HG02678 (cell line): ENCODE results near the gene TMEM72.

Experiments
- ATAC-seq: cut with Tn5 transposase; IDR thresholded peaks from one replicate; pipeline ENCODE4 v1.9.1; 2021; ENCODE audit warnings: mild to moderate bottlenecking, moderate library complexity; ENCODE audit not compliant: unreplicated experiment

Gene TMEM72

GRCh38 chr10:44933451-44934321 is 22.5 kb downstream of the TMEM72 start:
- no peak for ATAC-seq

DNA sequence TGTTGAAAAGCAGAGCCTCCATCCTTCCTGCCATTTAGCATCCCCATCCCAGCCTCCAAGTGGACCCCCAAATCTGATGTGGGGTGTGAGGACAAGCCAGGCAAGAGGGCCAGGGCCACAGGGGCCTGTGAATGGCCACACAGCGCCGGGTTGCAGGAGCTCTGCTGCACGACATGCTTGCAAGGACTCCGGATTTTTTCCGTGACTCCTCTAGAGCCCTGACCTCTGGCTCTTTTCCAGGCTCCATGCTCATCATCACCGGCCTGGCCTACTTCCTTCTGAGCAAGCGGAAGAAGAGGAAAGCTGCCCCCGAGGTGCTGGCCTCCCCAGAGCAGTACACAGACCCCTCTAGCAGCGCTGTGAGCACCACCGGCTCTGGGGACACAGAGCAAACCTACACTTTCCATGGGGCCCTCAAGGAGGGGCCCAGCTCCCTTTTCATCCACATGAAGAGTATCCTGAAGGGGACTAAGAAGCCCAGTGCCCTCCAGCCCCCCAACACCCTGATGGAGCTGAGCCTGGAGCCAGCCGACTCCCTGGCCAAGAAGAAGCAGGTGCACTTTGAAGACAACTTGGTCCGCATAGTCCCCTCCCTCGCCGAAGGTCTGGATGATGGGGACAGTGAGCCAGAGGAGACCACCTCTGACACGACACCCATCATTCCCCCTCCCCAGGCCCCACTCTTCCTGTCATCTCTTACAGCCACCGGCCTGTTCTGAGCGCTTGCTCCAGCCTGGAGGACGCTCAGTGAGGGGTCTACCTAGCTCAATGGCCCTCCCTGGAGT is 23.5 kb downstream of the TMEM72 start:
- ATAC-seq, result no peak

- no peak for ATAC-seq
These were observed 24.2 kb downstream of the TMEM72 start for GRCh38 chr10:44935201-44935965.

- ATAC-seq, result no peak
These were observed 24.8 kb downstream of the TMEM72 start for GRCh38 chr10:44935966-44936295.

DNA sequence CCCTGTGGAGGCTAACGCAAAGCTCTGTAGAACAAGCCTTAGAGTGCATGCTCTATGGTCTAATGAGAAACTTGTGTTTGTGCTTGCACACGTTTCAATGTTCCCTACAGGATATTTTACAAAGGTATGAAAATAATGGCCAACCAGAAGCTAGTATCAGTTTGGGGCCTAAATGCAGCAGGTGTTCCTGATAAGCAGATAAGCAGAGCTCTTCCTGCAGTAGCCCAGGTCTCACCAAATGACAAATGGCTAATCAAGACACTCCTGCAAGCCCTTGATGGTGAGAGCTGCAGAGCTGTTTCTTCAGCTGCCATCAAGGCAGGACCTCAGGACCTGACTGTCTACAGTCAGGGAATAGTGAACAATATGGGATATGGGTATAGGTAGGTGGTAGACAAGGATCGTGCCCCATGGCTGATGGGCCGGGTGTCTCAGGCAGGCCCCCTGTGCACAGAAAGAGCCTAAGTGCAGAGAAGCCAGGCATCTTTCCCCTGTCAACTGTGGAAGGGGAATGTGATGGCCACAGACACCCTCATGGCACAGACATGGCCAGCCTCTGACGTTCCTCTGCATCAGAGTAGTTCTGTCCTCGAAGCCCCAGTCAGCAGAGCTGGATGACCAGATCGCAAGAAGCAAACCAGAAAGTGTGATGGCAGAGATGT is 25.3 kb downstream of the TMEM72 start:
- no peak for ATAC-seq

DNA sequence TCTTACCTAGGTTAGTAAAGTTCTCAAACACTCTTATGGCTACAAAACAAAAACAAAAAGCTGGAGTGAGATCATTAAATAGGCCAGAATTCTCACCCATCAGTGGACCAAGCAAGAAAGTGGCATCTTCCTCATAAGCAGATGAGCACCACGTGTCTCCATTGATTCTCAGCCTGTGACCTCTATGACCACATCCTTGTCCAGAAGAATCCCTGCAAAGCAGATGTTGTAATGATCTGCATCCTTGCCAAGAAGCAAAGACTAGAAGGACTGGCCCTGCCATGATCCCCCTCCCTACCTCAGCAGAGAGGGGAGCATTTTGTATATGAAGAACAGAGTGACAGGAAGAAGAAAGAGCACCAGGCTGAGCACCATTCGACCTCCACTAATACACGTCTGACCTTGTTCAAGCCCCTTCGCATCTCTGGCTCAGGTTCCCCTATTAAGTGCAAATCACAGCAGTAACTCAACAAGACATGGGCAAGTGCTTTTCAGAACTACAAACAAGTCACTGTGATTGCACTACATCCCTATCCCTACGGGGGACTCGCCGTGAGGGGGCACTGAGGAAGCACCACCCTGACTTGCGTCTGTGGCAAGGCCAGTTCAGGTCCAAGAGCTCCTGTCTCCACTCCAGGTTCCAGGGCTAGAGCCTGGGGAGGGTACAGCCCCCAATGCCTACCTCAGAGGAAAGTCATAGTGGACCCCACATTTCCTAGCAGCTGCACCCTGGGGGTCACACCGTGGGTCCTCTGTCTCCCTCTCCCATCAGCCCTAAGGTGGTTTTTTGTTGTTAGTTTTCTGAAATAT is 26.3 kb downstream of the TMEM72 start:
- no peak for ATAC-seq

DNA sequence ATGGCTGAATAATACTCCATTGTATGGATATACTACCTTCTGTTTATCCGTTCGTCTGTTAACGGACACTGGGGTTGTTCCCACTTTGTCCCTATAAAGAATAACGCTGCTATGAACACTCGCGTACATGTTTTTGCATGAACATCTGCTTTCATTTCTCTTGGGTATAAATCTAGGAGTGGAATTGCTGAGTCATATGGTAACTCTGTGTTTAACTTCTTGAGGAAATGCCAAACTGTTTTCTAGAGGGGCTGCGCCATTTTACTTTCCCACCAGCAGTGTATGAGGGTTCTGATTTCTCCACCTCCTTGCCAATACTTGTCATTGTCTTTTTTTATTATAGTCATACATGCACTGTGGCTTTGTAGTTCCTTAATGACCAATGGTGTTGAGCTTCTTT is 27.8 kb downstream of the TMEM72 start:
- ATAC-seq, result no peak

DNA sequence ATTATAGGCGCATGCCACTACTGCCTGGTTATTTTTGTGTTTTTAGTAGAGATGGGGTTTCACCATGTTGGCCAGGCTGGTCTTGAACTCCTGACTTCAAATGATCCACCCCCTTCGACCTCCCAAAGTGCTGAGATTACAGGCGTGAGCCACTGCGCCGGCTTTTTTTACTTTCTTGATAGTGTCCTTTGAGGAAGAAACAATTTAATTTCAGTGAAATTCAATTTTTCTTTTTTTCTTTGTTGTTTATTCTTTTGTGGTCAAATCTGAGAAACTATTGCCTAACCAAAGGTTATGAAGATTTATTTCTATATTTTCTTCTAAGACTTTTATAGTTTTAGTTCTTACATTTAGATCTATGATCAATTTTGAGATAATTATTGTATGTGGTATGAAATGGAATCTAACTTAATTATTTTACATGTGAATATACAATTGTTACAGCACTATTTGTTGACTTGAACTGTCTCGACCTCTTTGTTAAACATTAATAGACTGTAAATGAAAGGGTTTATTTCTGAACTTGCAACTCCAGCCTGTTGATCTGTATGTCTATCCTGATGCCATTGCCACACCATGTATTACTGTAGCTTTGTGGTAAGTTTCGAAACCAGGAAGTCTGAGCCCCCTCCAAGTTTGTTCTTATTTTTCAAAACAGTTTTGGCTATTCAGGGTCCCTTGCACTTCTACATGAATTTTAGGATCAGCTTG is 28.7 kb downstream of the TMEM72 start:
- no peak for ATAC-seq

GRCh38 chr10:44944354-44944753 is 33.2 kb downstream of the TMEM72 start:
- ATAC-seq, result no peak

DNA sequence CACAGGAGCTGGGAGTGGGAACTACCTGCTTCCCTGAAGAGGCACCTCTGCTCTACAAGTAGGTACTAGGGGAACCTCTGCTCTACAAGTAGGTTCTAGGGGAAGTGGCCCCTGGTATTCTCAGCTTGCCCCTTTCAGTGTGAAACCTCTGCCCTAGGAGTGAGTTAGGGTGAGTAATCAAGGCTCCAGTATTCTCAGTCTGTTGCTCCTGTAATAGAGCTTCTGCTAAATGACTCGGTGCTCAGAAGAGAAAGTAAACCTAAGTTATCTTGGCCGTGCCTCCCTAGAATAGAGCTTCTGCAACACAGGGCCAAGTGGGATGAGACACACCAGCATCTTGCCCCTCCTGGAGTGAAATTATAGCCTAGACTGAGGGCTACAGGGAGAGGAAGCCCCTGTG is 35.1 kb downstream of the TMEM72 start:
- peak; percentile 51 for ATAC-seq

DNA sequence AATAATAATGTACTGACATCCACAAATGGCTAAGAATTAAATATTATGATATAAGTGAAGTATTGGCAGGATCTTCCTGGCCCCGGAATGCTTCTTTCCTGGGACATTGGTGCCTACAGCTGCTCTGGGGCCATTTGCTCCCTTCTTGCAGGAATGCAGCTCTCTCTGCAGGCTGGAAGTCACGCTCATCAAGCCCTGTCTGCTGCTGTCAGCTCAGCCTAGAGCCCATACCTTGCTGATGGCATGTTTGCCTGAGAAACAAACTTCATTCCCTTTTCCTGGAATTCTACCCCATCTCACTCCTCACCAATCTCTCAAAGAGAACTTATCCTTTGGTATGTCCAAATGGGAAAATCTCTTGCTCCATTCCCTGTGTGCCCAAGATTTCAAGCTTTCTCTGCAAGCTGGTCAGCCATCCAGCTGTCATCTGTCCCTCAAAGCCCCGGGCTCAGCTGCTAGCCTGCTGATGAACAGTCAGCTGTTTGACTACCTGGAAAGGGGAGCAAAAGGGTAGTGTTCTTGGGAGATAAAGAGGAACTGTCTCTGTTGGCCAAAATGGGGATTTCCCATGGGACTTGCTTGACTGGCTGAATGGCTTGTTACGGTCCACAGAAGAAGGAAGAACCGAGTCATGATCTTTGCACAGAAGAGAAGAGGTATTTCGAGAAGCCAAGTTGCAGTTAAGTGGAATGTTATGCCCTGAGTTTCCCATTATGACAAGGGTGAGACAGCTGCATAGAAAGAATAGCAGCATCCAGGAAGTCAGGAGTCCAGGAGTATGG is 36.4 kb downstream of the TMEM72 start:
- peak; percentile 61 for ATAC-seq

- ATAC-seq, result no peak
These were observed 37.5 kb downstream of the TMEM72 start for GRCh38 chr10:44948642-44949041.

GRCh38 chr10:44949127-44949802 is 38.1 kb downstream of the TMEM72 start:
- no peak for ATAC-seq

- no peak for ATAC-seq
These were observed 38.8 kb downstream of the TMEM72 start for GRCh38 chr10:44949915-44950314.

GRCh38 chr10:44950326-44951225 is 39.4 kb downstream of the TMEM72 start:
- ATAC-seq, result peak; percentile 41

GRCh38 chr10:44951576-44952226 is 40.6 kb downstream of the TMEM72 start:
- ATAC-seq, result no peak

DNA sequence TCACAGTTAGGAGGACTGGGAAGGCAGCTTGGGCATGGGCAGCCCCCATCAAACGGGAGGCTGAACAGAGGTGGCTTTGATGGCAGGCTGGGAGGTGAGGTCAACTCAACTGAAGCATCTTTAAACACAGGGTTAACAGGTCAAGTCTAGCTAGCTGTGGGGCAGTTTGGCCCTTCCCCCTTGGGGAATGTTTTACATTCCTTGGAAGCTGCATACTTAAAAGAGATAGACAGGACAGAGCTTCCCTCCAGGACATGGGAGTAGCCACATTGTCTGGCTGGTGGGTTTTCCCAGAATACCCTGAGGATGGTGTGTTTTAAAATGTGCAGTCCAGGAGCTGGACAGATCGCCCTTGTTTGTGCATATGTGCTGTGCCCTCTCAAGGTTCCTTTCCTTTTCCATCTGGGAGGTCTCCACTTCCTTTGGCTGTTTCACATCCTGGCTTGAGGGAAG is 41.7 kb downstream of the TMEM72 start:
- no peak for ATAC-seq
